GM21360 (cell line): ENCODE data around the gene MPV17L2.

ENCODE experiments used
- ATAC-seq: cut with Tn5 transposase; IDR thresholded peaks from one replicate; pipeline ENCODE4 v1.9.1; 2021; ENCODE audit warnings: mild to moderate bottlenecking, moderate library complexity; ENCODE audit not compliant: unreplicated experiment

Gene MPV17L2

DNA sequence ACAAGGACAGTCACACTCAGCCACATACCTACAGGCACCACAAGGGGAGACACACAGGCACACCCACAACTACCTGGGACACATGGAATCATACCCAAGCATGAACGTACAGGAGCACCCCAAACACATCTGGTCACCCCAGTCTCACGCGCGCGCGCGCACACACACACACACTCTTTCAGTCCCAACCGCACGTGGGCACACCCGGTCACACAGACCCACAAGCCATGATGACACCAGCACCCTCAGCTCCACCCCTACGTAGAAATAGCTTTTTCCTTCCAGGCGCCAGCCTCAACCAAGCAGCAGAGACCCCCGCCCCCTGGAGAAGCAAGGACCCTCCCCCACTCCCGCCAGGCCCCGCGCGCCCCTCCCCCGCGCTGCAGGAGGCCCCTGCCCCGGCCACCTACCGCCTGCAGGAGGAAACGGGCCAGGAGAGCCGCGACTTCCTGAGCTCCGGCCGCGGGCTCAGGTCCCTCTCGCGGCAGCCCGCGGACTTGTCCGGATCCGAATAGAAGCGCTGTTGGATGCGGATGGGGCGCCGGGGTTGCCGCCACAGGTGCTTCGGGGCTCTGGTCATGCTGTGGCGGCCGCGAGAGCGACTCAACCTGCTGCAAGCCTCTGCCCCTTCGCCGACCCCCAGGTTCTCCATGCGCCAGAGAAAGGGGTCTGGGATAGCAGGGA lies 39.7 kb downstream of the MPV17L2 start:
- ATAC-seq: no peak

DNA sequence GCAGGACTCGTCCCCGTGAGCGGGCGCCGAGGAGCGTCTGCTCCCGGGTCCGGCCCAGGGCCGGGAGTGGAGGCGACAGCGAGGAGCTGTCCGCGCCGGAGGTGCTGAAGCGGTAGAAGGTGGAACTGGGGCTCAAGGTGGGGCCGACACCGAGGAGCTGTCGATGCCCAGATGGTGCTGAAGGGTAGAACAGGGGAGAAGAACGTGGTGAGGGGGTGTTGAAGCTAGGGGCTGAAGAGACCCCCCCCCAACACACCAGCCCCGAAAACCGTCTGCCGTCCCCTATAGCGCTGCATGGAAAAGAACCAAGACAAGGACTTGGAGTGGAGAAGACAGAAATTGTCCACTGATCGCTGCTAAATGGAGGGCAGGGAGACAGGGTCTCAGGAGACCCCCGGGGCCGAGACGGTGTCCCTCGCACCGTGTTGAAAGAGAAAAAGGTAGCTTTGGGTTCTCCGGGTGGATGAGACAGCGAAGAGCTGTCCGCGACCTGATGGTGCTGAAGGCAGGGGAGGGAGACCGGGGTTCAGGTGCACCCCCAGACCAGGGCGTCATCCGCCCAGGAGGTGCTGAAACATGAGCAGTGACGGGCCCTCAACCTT lies 40.3 kb downstream of the MPV17L2 start:
- ATAC-seq: no peak

DNA sequence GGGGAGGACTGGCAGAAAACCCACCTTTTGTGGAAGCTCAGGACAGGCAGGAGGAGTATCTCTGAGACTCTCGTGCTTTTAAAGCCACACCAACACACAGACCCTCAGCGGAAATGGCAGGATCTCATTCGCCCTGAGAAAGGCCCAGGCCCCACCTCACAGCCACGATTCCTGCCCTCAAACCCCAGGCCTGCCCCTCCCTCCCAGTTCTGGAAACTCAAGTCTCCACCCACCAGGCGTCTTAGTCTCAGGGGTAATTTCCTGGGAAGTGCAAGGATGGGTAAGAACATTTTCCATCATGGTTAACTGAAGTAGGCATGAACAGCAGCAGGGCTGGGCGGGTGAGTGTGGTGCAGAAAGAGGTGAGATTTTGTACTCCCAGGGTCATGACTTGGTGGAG lies 41.2 kb downstream of the MPV17L2 start:
- no peak for ATAC-seq

- ATAC-seq: no peak
These were observed 46.3 kb downstream of the MPV17L2 start for GRCh38 chr19:18239303-18239702.

DNA sequence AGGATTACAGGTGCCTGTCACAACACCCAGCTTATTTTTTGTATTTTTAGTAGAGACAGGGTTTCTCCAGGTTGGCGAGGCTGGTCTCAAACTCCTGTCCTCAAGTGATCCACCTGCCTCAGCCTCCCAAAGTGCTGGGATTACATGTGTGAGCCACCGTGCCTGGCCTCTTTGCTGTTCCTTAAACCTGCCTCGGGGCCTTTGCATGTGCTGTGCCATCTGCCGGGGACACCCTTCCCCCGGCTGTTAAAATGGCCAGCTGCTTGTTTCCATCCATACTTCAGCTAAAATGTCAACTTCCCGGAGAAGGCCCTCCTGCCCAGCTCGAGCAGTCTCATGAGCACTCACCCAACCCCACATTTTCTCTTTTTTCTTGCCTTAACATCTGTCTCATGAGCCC lies 52.3 kb downstream of the MPV17L2 start:
- ATAC-seq: no peak
